Kidney tubule cell (primary cell): ENCODE data around the gene PCDHGA8.
"Not testable (repeated sequence)": the region's sequence is repeated elsewhere in the genome, so short reads cannot be mapped to it uniquely, and the experiment has no call there.

Experiments
- DNase-seq: peaks from one replicate; pipeline ENCODE4 v3.0.0-alpha.2; 2018; ENCODE audit warnings: low spot score

PCDHGA8 gene

DNA sequence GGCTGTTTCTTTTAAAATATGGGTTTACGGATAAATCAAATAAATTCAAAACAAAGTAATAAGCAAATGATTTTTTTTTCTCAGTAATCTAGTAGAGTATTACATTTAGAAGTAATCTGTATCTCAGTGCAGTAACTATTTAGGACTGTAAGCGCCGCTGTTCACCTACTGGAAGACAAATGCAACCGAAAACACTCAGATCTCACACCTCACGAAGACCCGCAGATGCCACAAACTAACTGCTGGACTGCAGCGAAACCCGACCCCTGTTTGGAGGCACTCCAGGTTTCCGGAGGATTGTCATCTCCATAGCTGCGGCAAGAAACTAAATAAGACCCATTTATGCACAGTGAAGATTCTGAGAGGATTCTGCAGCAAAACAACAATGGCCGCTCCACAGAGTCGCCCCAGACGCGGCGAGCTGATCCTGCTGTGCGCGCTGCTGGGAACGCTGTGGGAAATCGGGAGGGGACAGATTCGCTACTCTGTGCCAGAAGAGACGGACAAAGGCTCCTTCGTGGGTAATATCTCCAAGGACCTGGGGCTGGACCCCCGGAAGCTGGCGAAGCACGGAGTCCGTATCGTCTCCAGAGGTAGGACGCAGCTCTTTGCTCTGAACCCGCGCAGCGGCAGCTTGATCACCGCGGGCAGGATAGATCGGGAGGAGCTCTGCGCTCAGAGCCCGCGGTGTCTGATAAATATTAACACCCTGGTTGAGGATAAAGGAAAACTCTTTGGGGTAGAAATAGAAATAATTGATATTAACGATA lies at the start of gene PCDHGA8:
Gene PCDHGA8 (plus strand): TSS at position 205 of the 770 bp plus-strand sequence. CDS start 181 bp downstream, at position 386.
- DNase-seq, result no peak

DNA sequence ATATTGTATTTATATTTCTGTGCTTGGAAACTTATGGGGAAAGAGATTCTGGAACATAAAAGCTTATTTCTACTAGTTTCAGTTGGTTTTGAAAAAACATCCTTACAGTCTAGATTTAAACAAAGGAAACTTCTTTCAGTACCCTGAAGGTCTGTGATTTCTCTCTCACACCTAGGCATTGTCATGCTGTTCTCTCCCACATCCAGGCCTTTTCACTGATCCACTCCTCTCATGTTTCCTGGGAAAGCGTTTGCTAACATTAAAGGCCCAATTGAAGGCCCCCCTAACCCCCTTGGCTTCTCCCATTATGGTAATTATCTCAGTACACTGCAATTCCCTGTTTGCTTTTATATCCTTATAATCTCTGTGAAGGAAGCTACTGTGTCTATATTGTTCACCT lies 49.7 kb upstream of the PCDHGA8 start:
- DNase-seq, result no peak

DNA sequence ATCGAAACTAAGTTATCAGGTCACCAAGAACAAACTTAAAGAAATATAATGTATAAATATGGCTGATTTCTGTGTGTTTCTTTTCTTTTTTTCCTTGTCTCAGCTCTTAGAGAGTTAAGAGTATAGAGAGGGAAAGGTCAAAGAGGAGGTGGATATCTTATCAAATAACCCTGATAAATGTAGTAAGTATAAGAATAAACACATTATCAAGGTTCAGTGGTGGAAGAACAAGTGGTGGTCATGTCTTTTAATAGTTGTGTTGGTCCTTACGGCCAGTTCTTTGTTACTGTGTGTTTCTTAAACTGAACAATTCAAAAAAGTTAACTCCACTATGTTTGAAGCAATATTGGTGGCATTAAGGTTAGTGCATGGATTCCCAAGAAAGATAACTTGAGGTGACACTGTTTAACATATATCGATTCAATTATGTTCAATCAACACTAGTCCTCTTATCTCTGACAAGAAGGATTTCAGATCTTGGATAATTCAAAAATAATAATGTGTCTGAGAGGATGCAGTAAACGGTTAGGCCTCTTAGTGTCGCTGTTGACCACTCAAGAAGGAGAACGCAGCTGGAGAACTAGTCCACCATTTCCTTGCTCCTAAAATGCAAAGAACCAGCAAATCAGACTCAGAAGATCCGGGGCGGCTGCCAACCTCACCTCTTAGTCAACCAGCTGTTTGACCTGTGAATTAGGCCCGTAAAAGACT lies 49.0 kb upstream of the PCDHGA8 start, which contains the start of gene PCDHGA3:
Gene PCDHGA3 (plus strand): TSS at position 588 of the 711 bp plus-strand sequence. CDS start 205 bp downstream, outside the sequence.
- DNase-seq, result peak; percentile 44

DNA sequence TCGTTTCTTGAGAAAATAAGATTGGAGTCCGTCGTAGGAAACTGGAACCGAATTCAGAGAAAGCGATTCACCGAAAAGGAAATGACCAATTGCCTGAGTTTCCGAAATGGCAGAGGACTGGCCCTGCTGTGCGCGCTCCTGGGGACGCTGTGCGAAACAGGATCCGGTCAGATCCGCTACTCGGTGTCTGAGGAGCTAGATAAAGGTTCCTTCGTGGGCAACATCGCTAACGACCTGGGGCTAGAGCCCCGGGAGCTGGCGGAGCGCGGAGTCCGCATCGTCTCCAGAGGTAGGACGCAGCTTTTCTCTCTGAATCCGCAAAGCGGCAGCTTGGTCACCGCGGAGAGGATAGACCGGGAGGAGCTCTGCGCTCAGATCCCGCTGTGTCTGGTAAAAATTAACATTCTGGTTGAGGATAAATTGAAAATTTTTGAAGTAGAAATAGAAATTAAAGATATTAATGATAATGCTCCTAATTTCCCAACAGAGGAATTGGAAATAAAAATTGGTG lies 48.4 kb upstream of the PCDHGA8 start:
- DNase-seq, result no peak

DNA sequence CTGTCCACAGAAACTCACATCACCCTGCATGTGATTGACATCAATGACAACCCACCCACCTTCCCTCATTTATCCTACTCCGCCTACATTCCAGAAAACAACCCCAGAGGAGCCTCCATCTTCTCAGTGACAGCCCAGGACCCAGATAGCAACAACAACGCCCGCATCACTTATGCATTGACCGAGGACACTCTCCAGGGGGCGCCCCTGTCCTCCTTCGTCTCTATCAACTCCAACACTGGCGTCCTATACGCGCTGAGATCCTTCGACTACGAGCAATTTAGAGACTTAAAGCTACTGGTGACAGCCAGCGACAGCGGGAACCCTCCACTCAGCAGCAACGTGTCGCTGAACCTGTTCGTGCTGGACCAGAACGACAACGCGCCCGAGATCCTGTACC lies 47.1 kb upstream of the PCDHGA8 start:
- no peak for DNase-seq

DNA sequence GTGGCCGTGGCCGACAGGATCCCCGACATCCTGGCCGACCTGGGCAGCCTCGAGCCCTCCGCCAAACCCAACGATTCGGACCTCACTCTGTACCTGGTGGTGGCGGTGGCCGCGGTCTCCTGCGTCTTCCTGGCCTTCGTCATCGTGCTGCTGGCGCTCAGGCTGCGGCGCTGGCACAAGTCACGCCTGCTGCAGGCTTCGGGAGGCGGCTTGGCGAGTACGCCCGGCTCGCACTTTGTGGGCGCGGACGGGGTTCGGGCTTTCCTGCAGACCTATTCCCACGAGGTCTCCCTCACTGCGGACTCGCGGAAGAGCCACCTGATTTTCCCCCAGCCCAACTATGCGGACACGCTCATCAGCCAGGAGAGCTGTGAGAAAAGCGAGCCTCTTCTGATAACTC lies 46.4 kb upstream of the PCDHGA8 start:
- not testable (repeated sequence) for DNase-seq

DNA sequence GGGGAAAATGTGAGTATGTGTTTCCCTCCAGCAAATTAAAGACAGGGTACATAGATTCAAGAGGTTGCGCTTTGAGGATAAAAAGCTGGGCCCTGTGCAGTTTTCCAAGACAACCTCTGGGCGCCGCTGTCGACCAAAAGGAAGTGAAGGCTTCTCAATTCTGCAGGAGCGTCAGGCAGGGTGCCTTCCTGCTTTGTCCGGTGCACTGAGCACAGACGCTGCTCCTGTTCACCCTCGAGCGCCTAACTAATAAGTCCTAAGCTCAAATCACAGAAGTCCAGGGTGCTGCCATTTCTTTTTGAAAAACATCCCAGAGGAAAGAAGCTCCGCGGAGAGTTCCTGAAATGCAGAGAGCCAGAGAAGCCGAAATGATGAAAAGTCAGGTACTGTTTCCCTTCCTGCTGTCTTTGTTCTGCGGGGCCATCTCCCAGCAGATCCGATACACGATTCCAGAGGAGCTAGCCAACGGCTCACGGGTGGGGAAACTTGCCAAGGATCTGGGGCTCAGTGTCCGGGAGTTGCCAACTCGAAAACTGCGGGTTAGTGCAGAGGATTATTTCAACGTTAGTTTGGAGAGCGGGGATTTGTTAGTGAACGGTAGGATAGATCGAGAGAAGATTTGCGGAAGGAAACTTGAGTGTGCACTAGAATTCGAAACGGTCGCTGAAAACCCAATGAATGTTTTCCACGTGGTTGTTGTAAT lies 42.4 kb upstream of the PCDHGA8 start, which contains the start of gene PCDHGB1:
Gene PCDHGB1 (plus strand): TSS at position 183 of the 703 bp plus-strand sequence. CDS start 162 bp downstream, at position 345.
- DNase-seq, result peak; percentile 74

DNA sequence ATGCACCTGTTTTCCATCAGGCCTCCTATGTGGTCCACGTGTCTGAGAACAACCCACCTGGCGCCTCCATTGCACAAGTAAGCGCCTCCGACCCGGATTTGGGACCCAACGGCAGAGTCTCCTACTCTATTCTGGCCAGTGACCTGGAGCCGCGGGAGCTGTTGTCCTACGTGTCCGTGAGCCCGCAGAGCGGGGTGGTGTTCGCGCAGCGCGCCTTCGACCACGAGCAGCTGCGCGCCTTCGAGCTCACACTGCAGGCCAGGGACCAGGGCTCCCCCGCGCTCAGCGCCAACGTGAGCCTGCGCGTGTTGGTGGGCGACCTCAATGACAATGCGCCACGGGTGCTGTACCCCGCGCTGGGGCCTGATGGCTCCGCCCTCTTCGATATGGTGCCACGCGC lies 40.8 kb upstream of the PCDHGA8 start:
- no peak for DNase-seq

DNA sequence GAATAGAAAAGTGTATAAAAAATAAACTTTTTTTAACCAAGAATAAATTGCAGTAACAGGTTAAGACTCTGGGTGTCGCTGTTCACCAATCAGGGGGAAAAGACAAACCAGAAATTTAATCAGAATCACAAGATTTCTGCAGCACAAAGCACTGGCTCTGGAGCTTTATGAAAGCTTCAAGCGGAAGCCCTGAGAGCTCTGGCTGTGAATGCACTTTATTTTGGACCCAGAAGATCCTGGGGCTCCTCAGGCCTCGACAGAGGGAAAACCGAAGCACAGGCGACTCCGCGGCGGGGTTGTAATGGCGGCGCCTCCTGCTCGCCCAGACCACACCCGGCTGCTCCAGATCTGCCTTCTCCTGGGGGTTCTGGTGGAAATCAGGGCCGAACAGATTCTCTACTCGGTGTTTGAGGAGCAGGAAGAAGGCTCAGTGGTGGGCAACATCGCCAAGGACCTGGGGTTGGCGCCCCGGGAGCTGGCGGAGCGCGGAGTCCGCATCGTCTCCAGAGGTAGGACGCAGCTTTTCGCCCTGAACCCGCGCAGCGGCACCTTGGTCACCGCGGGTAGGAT lies 37.4 kb upstream of the PCDHGA8 start, which contains the start of gene PCDHGA4:
Gene PCDHGA4 (plus strand): TSS at position 122 of the 570 bp plus-strand sequence. CDS start 87 bp downstream, at position 209.
- no peak for DNase-seq

DNA sequence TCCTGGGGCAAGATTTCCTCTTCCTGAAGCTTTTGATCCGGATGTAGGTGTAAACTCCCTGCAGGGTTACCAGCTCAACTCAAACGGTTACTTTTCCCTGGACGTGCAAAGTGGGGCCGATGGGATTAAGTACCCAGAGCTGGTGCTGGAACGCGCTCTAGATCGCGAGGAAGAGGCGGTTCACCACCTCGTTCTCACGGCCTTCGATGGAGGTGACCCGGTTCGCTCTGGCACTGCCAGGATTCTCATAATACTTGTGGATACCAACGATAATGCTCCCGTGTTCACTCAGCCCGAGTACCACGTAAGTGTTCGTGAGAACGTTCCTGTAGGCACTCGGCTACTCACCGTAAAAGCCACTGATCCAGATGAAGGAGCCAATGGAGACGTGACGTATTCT lies 36.8 kb upstream of the PCDHGA8 start:
- no peak for DNase-seq

DNA sequence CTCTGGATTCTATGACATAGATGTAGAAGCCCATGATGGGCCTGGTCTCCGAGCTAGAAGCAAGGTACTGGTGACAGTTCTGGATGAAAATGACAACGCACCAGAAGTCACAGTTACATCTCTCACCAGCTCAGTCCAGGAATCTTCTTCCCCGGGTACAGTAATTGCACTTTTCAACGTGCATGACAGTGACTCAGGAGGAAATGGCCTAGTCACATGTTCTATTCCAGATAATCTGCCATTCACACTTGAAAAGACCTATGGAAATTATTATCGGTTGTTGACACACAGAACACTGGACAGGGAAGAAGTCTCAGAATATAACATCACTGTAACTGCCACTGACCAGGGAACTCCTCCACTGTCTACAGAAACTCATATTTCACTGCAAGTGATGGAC lies 36.3 kb upstream of the PCDHGA8 start:
- DNase-seq, result no peak

DNA sequence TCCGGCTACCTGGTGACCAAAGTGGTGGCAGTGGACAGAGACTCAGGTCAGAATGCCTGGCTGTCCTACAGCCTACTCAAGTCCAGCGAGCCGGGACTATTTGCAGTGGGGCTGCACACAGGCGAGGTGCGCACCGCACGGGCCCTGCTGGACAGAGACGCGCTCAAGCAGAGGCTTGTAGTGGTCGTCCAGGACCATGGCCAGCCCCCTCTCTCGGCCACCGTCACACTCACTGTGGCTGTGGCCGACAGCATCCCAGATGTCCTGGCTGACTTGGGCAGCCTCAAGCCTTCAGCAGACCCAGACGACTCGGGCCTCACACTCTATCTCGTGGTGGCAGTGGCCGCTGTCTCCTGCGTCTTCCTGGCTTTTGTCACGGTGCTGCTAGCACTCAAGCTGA lies 35.5 kb upstream of the PCDHGA8 start:
- DNase-seq, result no peak

DNA sequence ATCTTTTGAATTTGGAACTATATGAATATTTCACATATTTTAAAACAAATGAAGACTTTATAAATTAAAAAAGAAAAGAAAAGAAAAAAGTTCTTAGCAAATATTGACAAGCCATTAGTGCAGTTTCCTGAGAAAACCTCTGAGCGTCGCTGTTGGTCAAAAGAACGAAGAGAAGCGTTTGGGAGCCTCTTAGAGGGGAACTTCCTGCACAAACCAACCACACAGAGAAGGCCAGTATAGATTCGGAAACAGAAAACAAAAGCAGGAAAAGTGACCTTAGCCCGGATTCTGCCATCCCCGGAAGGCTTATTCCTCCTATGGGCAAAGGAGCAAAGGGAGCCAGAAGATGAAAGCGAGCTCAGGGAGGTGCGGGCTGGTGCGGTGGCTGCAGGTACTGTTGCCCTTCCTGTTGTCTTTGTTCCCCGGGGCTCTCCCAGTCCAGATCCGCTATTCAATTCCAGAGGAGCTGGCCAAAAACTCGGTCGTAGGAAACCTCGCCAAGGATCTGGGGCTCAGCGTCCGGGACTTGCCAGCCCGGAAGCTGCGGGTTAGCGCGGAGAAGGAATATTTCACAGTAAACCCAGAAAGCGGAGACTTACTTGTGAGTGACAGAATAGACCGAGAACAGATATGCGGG lies 32.5 kb upstream of the PCDHGA8 start, which contains the start of gene PCDHGB2:
Gene PCDHGB2 (plus strand): TSS at position 205 of the 637 bp plus-strand sequence. CDS start 142 bp downstream, at position 347.
- DNase-seq, result peak; percentile 54

DNA sequence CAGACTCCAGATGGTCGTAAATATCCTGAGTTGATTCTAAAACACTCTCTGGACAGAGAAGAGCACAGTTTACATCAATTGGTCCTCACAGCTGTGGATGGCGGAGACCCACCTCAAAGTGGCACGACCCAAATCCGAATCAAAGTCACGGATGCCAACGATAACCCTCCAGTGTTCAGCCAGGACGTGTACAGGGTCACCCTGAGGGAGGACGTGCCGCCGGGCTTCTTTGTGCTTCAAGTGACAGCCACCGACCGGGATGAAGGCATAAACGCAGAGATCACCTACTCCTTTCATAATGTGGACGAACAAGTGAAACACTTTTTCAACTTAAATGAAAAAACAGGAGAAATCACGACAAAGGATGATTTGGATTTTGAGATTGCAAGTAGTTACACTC lies 31.7 kb upstream of the PCDHGA8 start:
- no peak for DNase-seq

DNA sequence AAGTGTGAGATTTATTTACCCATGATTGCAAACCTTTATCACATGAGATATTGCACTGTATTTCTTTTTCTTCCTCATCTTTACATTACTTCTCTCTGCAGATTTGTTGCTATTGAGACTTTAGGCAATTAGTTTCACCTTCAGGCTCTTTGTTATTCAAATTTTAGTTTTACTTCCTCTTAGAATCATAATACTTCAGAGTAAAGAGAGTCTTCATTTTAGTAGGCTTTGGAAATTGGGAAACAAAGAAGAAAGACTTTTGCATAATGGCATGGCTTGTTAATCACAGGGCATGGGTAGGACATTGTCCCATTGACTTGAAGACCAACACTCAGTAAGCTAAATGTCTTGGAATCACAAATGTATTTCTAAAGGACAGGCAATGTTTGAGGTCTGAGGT lies 29.7 kb upstream of the PCDHGA8 start:
- no peak for DNase-seq

DNA sequence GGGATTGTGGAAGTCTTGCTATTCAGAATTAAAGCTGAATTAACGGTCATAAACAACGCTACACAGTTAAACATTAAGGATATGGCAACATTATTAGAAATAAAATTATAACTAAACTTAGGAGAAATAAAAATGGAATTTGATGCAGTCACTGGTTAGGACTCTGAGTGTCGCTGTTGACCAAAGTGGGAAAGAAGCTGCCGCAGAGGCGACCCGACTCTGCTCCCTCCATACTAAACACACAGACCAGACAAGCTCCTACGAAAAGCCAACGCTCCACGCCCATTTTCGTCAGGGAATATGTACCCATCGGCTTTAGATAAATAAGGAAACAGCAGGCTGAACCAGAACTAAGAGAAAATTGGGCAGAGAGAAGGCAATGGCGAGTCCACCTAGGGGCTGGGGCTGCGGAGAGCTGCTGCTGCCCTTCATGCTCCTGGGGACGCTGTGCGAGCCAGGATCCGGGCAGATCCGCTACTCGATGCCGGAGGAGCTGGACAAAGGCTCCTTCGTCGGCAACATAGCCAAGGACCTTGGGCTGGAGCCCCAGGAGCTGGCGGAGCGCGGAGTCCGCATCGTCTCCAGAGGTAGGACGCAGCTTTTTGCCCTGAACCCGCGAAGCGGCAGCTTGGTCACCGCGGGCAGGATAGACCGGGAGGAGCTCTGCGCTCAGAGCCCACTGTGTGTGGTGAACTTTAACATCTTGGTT lies 28.3 kb upstream of the PCDHGA8 start, which contains the start of gene PCDHGA5:
Gene PCDHGA5 (plus strand): TSS at position 211 of the 709 bp plus-strand sequence. CDS start 169 bp downstream, at position 380.
- DNase-seq, result peak; percentile 17

DNA sequence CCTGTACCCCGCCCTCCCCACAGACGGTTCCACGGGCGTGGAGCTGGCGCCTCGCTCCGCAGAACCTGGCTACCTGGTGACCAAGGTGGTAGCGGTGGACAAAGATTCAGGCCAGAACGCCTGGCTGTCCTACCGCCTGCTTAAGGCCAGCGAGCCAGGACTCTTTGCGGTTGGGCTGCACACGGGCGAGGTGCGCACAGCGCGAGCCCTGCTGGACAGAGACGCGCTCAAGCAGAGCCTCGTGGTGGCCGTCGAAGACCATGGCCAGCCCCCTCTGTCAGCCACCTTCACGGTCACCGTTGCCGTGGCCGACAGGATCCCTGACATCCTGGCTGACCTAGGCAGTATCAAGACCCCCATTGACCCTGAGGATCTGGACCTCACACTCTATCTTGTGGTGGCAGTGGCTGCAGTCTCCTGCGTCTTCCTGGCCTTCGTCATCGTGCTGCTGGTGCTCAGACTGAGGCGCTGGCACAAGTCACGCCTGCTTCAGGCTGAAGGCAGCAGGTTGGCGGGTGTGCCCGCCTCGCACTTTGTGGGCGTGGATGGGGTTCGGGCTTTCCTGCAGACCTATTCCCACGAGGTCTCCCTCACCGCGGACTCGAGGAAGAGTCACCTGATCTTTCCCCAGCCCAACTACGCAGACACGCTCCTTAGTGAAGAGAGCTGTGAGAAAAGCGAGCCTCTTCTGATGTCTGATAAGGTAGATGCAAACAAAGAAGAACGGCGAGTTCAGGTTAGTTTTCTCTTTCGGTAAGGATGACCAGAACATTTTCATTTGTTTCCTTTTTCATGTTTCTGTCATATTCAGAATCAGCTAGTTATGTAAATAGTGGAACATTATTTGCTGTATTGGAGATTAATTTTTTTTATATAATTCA lies 26.2 kb upstream of the PCDHGA8 start:
- no peak for DNase-seq

DNA sequence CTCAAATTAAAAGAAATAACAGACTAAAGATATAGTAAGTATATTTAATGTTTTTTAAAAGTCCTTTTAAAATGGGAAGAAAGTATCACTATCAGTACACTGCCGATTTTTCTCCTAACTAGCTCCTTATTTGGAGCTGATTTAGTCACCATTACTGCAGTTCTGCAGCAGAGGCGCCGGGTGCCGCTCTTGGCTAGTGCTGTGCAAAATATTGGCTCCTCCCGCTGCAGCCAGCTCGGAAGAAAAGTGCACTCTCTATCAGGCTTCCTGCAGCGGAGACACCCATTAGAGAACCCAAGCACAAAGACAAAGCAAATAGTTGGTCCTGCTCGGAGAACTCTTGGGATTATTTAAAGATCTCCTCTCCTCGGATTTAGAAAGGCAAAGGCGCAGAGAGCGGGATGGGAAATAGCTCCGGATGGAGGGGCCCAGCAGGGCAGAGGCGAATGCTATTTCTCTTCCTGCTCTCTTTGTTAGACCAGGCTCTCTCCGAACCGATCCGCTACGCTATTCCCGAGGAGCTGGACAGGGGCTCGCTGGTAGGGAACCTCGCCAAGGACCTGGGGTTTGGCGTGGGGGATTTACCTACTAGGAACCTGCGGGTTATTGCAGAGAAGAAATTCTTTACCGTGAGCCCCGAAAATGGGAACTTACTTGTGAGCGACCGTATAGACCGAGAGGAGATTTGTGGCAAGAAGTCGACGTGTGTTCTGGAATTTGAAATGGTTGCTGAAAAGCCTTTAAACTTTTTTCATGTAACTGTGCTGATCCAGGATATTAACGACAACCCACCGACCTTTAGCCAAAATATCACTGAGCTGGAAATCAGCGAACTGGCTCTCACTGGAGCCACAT lies 22.2 kb upstream of the PCDHGA8 start, which contains the start of gene PCDHGB3:
Gene PCDHGB3 (plus strand): TSS at position 249 of the 855 bp plus-strand sequence. CDS start 153 bp downstream, at position 402.
- DNase-seq, result peak; percentile 66
